Diencephalon (tissue), 1 donor: Measurements from ENCODE around the gene PTPA. TPM values are rescaled to one million over a fixed set of nuclear protein-coding genes. Genes with fewer than 3 reads are reported as not detected.

Experiments
- total RNA-seq: library from RNA; depleted of rRNA; stranded (reverse); fragments of >200 nt; gene quantifications from one replicate; pipeline ENCODE4 v1.2.3, GENCODE V29; 2014

PTPA gene
- total RNA-seq, result 67.6 TPM

DNA sequence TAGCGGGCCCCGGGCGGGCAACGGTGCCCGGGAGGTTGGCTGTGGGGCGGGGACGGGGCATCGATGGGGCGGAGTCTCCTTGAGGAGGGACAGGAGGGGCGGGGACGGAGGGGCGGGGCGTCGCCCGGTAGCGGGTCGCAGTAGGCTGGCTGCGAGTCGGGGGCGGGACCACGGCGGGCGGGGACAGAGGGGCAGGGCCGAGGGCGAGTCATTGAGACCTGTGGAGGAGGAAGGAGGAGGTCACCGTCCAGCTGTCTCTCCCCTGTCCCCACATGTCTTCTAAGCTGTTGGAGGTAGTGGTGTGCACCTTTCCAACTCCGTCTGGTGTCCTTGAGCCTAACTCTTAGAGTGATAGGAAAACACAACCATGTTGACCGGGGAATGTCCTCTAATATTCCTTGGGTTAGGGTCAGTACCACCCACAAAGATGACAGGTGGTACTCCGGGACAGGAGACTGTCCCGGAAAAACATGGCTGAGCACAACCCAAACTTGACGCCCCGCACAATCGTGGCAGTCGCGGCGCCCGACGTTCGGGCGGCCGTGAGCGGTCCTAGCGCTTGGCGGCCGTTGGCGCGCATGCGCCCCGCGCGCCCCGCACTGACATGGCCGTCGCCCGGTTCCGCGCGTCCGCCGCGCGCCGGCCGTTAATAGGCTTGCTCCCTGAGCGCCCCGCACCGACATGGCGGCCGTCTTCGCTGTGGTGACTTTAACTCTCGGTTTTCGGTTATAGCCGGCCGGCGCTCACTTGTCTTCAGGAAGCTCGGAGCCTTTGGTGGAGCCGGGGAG is at the start of gene PTPA, which contains the start of gene CRAT:
TSS of gene PTPA (plus strand) at position 676 of the 788 bp plus-strand sequence. CDS start 186 bp downstream, outside the sequence.
TSS of gene CRAT (minus strand) at position 54 of the 788 bp plus-strand sequence. CDS start 284 bp downstream, outside the sequence.

DNA sequence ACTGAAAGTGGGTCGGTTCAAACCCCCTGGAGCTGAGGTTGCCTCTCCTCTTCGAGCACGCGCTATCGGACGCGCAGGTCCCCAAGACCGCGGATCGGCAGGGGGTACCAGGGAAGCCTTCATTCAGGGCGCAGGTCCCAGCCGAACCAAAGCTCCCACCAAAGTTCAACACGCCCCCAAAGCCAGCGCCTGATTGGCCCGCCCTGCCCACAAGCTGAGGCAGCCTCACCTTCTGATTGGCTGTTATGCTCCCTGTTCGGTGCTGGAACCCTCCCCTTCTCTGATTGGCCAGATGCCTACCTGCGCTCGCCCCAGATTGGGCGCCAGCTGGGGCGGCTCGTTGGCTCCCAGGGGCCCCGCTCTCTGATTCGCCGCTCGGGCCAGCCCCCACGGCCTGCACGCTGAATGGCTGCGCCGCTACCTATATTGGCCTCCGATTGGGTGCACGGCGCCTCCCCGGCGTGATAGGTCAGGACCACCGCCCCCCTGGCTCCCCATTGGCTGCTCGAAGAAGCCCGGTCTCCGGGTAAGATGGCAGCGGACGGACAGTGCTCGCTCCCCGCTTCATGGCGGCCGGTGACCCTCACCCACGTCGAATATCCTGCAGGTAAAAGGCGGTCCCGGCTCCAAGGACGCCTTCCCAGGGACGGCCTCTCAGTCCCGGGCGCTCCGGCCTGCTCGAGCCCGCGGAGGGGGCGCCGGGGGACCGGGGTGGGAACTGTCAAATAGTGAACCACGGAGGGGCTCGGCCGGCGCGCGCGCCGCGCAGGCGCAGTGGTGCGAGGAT is 30.4 kb upstream of the PTPA start, which contains the start of gene DOLPP1:
TSS of gene DOLPP1 (plus strand) at position 511 of the 787 bp plus-strand sequence. CDS start at position 532, 21 bp downstream.

DNA sequence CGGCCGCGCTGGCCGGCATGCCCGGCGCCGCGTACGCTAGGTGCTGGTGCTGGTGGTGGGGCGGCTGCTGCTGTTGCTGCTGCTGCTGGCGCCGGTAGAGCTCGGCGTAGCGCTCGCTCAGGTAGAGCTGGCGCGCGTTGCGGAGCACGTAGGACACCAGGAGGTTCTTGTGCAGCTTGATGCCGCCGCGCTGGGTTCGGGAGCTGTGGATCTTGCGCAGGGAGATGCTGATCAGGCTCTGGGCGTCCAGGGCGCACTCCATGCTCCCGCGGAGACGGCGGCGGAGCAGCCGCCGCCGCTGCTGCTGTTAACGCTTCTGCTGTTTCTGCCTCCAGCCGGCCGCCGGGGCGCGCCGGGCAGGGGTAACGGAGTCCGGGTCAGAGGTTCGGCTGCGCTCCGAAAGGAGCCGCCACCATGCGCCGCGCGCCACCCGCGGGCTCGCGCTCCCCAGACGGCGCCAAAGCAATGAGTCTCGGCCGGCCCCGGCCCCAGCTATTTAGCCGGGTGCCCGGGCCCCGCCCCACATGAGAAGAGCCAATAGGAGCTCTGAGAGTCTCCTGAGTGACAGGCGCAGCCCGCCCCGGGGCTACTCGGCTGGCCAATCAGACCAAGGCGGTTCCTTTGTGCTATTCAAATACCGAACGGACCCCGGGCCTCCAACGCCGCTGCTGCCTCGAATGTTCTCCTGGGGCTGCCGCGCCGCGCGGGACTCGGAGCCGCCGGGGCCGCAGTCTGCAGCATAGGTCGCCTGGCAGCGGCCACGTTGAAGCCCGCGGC is 66.8 kb downstream of the PTPA start, which contains the start of gene IER5L:
TSS of gene IER5L (minus strand) at position 471 of the 777 bp plus-strand sequence. CDS start at position 262, 209 bp downstream.

Other genes starting within 250 kb of the PTPA start
- gene KYAT1, start 229.5 kb upstream of the PTPA start, total RNA-seq, result 9.0 TPM
- 30.9 TPM for gene LRRC8A, start 229.3 kb upstream of the PTPA start, total RNA-seq
- gene PHYHD1, start 190.4 kb upstream of the PTPA start, total RNA-seq, result 2.1 TPM
- gene DOLK, start 163.8 kb upstream of the PTPA start, total RNA-seq, result 20.5 TPM
- gene NUP188, start 163.7 kb upstream of the PTPA start, total RNA-seq, result 33.4 TPM
- gene SH3GLB2, start 83.1 kb upstream of the PTPA start, total RNA-seq, result 66.4 TPM
- 23.8 TPM for gene MIGA2, start 74.8 kb upstream of the PTPA start, total RNA-seq
- gene DOLPP1, start 30.3 kb upstream of the PTPA start, total RNA-seq, result 20.8 TPM
- gene CRAT, start 622 bp upstream of the PTPA start, total RNA-seq, result 31.1 TPM
- 8.5 TPM for gene IER5L, start 66.8 kb downstream of the PTPA start, total RNA-seq